GM08714 (cell line): Measurements from ENCODE around the gene INSM2.
A peak's percentile ranks its signal among the peaks of the same experiment; 100 is the strongest.

Experiments used
- H3K4me3 ChIP-seq: fragments of 200-500 bp; sonication (Bioruptor generic); 2 replicates; pipeline ENCODE4 v1.5.1; 2014; ENCODE audit warnings: mild to moderate bottlenecking, low read length, inconsistent platforms
- ZNF274 ChIP-seq: IDR thresholded peaks from 2 replicates; pipeline ENCODE4 v1.6.1; 2012; ENCODE audit warnings: mild to moderate bottlenecking, low read depth, low read length

Gene INSM2, protein sequence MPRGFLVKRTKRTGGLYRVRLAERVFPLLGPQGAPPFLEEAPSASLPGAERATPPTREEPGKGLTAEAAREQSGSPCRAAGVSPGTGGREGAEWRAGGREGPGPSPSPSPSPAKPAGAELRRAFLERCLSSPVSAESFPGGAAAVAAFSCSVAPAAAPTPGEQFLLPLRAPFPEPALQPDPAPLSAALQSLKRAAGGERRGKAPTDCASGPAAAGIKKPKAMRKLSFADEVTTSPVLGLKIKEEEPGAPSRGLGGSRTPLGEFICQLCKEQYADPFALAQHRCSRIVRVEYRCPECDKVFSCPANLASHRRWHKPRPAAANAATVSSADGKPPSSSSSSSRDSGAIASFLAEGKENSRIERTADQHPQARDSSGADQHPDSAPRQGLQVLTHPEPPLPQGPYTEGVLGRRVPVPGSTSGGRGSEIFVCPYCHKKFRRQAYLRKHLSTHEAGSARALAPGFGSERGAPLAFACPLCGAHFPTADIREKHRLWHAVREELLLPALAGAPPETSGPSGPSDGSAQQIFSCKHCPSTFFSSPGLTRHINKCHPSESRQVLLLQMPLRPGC

DNA sequence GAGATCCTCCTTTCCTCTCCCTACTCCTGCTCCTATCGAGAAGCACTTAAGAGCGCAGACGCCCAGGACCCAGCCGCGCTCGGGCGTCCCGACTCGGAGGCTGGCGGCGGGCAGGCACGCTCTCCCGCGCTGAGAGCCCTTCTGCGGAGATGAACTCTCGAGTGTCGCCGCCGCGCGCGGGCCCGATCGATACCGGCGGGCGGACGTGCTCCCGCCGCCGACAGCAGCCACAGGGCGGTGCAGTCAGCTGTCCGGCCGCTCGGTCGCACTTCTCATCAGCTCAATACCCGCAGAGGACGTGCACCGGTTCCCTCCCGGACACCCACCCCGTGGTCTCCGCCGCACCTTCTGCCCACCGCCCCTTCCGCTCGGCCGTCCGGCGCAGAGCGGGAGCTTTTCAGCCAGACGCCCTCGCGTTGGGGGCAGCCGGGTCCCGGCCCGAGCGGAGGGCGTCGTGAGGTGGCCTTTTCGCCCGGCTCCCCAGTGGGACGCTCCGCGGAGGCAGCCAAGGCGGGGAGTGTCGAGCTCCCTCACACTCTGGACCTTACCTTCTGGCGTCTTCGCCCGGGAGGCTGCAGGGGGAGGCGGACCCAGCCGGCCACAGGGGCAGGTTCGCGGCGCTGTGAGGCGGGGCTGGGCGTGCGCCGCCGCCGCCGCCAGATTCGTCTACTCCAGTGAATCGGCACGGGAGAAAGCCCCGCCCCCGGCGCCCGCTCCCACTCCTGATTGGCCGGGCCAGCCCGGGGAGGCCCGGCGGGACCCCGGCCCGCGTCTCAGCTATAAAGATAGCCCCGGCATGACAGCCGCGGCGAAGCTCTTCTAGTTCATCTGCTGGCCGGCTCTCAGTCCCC, at the start of gene INSM2:
INSM2 (plus strand) TSS at position 808 of the 851 bp plus-strand sequence. CDS start 89 bp downstream, outside the sequence.
- TF ChIP-seq ZNF274 = no peak
- H3K4me3 ChIP-seq = peak within 1 kb of the TSS; percentile 66

DNA sequence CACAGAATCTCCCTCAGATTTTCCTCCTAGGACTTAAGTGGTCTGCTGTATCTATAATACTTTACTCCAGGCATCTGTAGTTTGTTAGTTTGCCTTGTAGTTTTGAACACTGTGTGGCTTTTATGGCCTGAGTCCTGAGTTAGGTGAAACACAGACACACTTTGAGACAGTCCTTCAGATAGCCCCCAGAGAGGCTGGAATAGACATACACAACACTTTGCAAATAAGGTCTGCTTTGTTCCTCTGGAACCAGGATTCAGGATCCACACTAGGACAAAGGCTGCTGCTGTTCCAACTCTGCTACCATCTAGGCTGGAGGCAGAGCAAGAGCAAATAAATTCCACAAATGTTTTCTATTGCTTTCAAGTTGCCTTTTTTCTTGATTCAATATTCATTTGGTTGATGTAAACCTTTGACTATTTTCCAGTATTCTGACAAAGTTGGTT, 41.4 kb upstream of the INSM2 start:
- TF ChIP-seq ZNF274 = no peak

DNA sequence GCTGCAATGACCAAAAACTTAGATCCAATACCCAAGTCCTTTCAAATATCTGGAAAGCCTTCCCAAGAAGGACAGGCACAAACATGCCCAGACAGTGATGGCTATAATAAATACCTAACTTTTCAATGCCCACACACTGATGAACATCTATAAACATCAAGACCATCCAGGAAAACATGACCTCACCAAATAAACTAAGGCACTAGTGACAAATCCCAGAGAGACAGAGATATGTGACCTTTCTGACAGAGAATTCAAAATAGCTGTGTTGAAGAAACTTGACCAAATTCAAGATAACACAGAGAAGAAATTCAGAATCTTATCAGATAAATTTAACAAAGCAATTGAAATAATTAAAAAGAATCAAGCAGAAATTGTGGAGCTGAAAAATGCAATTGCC, 38.7 kb upstream of the INSM2 start:
- no peak overlapping the region for H3K4me3 ChIP-seq
- TF ChIP-seq ZNF274 = no peak

More for the DNA sequence above, 41.4 kb upstream of the INSM2 start:
- H3K4me3 ChIP-seq = no peak overlapping the region

DNA sequence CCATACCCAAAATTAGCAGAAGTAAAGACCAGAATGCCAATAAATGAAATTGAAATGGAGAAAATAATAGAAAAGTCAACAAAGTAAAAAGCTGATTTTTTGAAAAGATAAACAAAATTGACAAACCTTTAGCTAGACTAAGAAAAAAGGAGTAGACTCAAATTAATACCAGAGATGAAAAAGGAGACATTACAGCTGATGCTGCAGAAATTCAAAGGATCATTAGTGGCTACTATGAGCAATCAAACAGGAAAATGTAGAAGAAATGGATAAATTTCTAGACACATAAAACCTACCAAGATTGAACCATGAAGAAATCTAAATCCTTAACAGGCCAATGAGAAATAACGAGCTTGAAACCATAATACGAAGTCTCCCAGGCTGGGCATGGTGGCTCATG, 34.8 kb upstream of the INSM2 start:
- H3K4me3 ChIP-seq = no peak overlapping the region
- TF ChIP-seq ZNF274 = no peak

DNA sequence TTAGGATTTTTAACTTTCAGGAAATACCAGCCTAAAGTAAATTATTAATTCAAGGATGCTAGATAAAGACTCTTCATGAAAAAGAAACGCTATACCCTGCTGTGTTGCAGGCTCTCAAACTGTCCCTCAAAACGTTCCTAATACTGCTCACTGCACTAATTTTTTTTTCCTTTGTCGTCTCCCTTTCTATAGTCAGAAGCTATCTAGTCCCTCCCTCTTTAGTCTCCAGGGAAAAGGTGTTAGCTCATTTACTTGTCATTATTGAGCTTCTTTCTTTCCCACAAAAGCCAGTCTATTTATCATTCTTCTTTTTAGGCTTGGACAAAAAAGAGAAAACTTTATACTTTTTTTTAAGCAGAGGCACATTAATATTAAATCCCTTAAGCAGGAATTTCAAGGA, 30.3 kb upstream of the INSM2 start:
- H3K4me3 ChIP-seq = no peak overlapping the region
- TF ChIP-seq ZNF274 = no peak

DNA sequence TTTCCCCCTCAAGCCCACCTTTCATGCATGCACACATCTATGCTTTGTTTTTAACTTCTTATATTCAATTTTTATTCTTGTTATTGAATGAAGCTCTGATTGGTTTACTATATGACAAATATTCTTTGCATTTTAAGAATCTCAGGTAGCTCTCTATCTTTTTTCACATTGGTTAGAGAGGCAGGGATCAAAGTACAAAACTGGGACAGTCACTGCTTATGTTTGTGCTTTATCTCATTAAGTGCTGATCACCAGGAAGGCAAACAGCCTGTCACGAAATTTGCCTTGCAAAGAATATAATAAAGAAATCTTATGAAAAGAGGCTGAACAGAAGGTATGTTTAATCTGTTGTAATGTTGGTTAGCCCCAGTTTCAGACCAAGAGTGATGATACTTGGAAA, 29.7 kb upstream of the INSM2 start:
- H3K4me3 ChIP-seq = no peak overlapping the region
- TF ChIP-seq ZNF274 = no peak

DNA sequence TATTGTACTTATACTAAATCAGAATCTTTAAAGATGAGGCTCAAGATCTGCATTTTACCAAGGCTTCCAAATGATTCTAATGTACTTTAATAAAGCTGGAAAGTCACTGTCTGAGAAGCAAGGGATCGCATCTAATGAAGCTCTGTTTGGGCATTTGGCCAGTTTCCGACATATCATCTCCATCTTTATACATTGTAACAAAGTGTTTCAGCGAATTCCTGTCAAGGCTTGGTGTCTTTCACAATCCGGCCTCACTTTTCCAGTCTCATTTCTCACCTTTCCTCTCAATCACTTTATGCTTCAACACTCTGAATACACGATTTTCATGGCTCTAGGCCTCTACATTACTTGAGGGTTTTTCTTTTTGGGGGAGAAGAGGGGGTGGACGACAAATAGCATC, 27.5 kb upstream of the INSM2 start:
- no peak for TF ChIP-seq ZNF274
- H3K4me3 ChIP-seq = no peak overlapping the region

DNA sequence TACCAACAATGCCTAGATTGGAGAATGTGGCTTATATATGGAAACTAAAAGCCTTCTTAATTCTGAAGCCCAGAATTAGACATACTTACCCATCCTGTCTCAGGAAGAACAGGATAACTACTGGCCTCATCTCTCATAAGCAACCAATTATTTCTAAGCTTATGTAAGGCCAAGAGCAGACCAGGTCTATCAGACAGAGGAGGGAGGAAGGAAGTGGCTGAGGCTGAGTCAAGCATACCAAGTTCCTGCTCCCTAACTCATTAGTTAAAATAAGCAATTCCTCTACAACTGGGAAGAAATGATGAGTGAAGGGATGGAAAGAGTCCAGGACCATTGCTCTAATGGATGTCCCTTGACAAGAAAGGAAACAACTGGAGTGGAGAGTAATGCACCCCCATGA, 27.0 kb upstream of the INSM2 start:
- TF ChIP-seq ZNF274 = no peak
- no peak overlapping the region for H3K4me3 ChIP-seq

DNA sequence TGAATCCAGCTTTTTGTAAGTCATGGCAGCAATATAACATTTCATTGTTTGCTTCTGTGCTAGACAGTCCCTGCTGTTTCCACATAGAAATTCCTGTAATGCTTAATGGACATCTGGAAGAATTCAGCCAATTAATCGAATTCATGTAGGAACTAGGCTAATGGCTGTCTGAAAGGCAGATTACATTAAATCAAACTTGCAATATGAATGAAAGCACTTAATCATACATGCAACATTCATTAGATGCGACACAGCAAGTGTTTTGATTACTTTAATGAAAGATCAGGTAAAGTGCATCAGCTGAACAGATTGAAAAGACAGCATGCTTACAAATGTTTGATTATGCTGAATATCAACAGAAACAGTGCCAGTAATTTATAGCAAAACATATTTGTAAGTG, 24.1 kb upstream of the INSM2 start:
- no peak overlapping the region for H3K4me3 ChIP-seq
- TF ChIP-seq ZNF274 = no peak

DNA sequence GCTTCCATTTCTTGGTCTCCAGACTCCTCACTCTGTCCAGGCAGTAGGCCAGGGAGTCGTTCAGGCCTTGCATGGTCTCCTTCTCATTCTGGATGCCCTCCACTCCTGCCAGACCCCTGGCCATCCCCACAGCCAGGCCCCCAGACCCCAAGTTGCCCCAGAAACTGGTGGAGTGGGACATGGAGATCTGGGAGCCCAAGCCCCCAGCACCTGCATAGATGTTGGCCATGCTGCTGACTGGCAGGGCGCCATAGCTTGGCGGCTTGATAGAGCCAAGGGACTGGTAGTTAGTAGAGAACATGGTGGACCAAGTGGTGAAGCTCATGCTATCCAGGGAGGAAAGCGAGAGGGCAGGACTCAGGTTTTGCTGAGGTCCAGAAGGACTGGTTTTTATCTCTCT, 21.2 kb upstream of the INSM2 start:
- no peak for TF ChIP-seq ZNF274
- no peak overlapping the region for H3K4me3 ChIP-seq

DNA sequence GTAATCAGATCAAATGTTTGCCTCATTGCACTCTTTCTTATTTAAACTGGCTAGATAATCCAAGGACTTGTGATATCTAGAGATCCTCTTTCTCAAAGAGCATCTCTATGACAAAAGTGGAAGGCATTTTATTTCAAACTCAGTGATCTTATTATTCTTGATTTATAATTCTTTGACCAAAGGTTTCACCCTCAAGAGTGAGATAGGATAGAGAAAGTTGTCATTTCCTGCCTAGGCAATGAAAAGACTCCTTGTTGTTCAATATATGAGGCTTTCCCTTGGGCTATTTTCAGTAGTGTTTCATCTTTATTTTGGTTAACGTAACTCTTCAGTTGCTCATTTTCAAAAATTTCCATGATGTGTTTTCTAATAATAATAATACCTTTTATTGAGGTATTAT, 18.0 kb upstream of the INSM2 start:
- TF ChIP-seq ZNF274 = no peak
- H3K4me3 ChIP-seq = no peak overlapping the region

DNA sequence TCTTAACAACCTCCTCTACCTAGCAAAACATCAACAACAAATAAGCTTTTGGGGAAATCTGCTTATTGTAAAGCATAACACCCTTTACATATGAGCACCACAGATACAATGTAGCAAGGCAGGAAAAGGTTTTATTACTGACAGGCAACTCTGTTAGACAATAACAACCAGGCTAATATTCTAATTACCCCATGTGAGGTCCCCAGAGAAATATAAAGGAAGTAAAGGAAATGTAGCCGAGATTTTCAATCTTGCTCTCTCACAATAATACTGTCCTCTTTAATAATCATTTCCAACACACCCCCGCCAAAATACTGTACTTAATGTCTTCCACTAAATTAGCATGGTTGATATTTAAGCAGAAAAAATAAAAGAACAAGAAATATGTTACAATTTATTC, 14.0 kb upstream of the INSM2 start:
- no peak for TF ChIP-seq ZNF274

DNA sequence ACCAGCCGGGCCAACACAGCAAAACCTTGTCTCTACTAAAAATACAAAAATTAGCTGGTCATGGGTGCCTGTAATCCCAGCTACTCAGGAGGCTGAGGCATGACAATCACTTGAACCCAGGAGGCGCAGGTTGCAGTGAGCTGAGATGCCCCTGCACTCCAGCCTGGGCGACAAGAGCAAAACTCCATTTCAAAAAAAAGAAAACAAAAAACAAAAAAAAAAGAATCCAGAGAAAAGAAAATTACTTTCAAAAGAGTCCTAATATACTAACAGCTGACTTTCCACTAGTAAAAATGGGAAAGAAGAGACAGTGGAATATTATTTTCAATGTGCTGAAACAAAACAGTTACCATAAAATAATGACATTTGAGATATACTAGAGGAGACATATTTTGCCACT, 8.3 kb upstream of the INSM2 start:
- no peak overlapping the region for H3K4me3 ChIP-seq
- TF ChIP-seq ZNF274 = no peak

More for the DNA sequence above, 14.0 kb upstream of the INSM2 start:
- no peak overlapping the region for H3K4me3 ChIP-seq

DNA sequence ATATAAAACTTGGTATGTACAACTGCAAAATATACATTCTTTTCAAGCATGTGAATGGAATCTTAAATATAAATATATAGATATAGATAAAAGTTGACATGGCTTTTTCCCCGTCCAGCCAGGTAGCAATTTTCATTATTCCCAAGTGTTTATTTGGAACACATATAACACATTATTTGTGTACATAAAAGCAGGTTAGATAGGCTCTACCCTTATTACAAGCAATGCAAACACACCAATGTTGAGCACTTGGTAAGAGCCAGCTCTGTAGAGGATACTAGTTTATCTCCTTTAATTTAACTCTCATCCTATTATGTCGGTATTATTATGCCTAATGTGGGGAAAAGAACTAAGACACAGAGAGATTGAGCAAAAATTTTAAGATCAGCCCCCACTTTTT, 7.0 kb upstream of the INSM2 start:
- no peak for TF ChIP-seq ZNF274
- H3K4me3 ChIP-seq = no peak overlapping the region
